K562 (cell line): ENCODE measurements around the gene IPO13. TPM values are rescaled to one million over a fixed set of nuclear protein-coding genes. Genes with fewer than 3 reads are reported as not detected.

ENCODE experiments used
- CCNT2 ChIP-seq: IDR thresholded peaks from 2 replicates; pipeline ENCODE4 v1.6.1; 2011; ENCODE audit warnings: borderline replicate concordance, low read depth, mild to moderate bottlenecking, moderate library complexity, mixed read lengths, low read length; ENCODE audit not compliant: insufficient read length; ENCODE audit errors: extremely low read depth
- CHD2 ChIP-seq: IDR thresholded peaks from 2 replicates; pipeline ENCODE4 v1.6.1; 2011; ENCODE audit warnings: low read depth, low read length
- ETV6 ChIP-seq, 3 experiments: fragments of 150-350 bp in 1 of 3; sonication (generic) in 1 of 3; formaldehyde crosslinking in 1 of 3; IDR thresholded peaks; 2 replicates each; pipeline versions ENCODE4 v1.6.1 to v1.8.0; 2014 to 2022; ENCODE audit warnings: borderline replicate concordance in 2 of 3, low read depth in 2 of 3, antibody characterized with exemption in 1 of 3, low read length in 1 of 3, mild to moderate bottlenecking in 1 of 3, missing genetic modification reagents in 1 of 3
- GATAD2B ChIP-seq: fragments of 450-650 bp; IDR thresholded peaks from 2 replicates; pipeline ENCODE4 v1.6.1; 2017; ENCODE audit warnings: mild to moderate bottlenecking, borderline replicate concordance
- HDAC3 ChIP-seq: fragments of 450-650 bp; IDR thresholded peaks from 2 replicates; pipeline ENCODE4 v1.6.1; 2018; ENCODE audit warnings: borderline replicate concordance, mild to moderate bottlenecking, moderate library complexity; ENCODE audit not compliant: partially characterized antibody
- KLF1 ChIP-seq: fragments of 450-650 bp; IDR thresholded peaks from 2 replicates; pipeline ENCODE4 v1.6.1; 2016; ENCODE audit warnings: missing genetic modification characterization, missing compliant biosample characterization
- MYBL2 ChIP-seq, 2 experiments: fragments of 450-650 bp in 1 of 2; sonication (generic) in 1 of 2; formaldehyde crosslinking in 1 of 2; IDR thresholded peaks; 2 replicates each; pipeline versions ENCODE4 v1.6.1 to v1.8.1; 2017 to 2022; ENCODE audit warnings: borderline replicate concordance in 1 of 2, inconsistent platforms in 1 of 2, low read depth in 1 of 2, mild to moderate bottlenecking in 1 of 2, missing genetic modification reagents in 1 of 2, moderate library complexity in 1 of 2
- POLR2G ChIP-seq: fragments of 200-400 bp; formaldehyde crosslinking; IDR thresholded peaks from 2 replicates; pipeline ENCODE4 v1.6.1; 2017; ENCODE audit warnings: low read depth, mild to moderate bottlenecking, antibody characterized with exemption, low read length, moderate library complexity
- YBX1 ChIP-seq: fragments of 450-650 bp; IDR thresholded peaks from 2 replicates; pipeline ENCODE4 v1.7.1; 2016; ENCODE audit warnings: mild to moderate bottlenecking
- ZNF140 ChIP-seq: fragments of 250-450 bp; sonication (Bioruptor Pico); IDR thresholded peaks from 2 replicates; pipeline ENCODE4 v1.8.0; 2021; ENCODE audit warnings: moderate library complexity, mild to moderate bottlenecking, inconsistent platforms
- ZNF589 ChIP-seq: fragments of 200-800 bp; sonication (Bioruptor generic); IDR thresholded peaks from 2 replicates; pipeline ENCODE4 v1.6.1; 2016; ENCODE audit warnings: low read depth, missing genetic modification characterization, missing compliant biosample characterization
- polyA plus RNA-seq, 8 experiments: library from polyadenylated mRNA; depleted of rRNA in 4 of 8; stranded (reverse) in 5 of 8; unstranded in 3 of 8; fragments of >200 nt; fragmentation: Nextera tagmentation in 2 of 8; fragmentation: Illumina TruSeq in 1 of 8; extraction: Ambion mirVana in 2 of 8; extraction: Trizol in 1 of 8; gene quantifications; 2 replicates each; pipeline versions ENCODE4 v1.2.1 to v1.2.3, GENCODE V29; 2011 to 2014; ENCODE audit warnings: inconsistent platforms in 1 of 8, missing spikeins in 1 of 8
- total RNA-seq, 7 experiments: library from RNA; depleted of rRNA in 6 of 7; stranded (reverse); fragments of >200 nt in 6 of 7; fragmentation: Illumina TruSeq in 2 of 7; extraction: Trizol in 2 of 7; gene quantifications; 2 replicates each; pipeline versions ENCODE4 v1.2.1 to v1.2.3, GENCODE V29; 2011 to 2021; ENCODE audit warnings: low replicate concordance in 1 of 7
- TF ChIP-seq, protein P1 (sequence below): IDR thresholded peaks from 2 replicates; pipeline ENCODE4 v1.6.1; 2011; ENCODE audit warnings: borderline replicate concordance, low read depth, mild to moderate bottlenecking, moderate library complexity, low read length; ENCODE audit not compliant: insufficient read depth, poor library complexity, severe bottlenecking
- TF ChIP-seq, protein P2 (sequence below): sonication (generic); formaldehyde crosslinking; IDR thresholded peaks from 2 replicates; pipeline ENCODE4 v1.8.1; 2022; ENCODE audit warnings: missing genetic modification reagents
- TF ChIP-seq, protein P3 (sequence below), 2 experiments: fragments of 450-650 bp; IDR thresholded peaks; 2 replicates each; pipeline ENCODE4 v1.6.1; 2016
- TF ChIP-seq, protein P4 (sequence below), 2 experiments: fragments of 450-650 bp; IDR thresholded peaks; 2 replicates each; pipeline ENCODE4 v1.6.1; 2018; ENCODE audit warnings: mild to moderate bottlenecking in 2 of 2, low read depth in 1 of 2; ENCODE audit not compliant: partially characterized antibody in 2 of 2

IPO13 gene
- total and polyA plus RNA-seq, 9 of the 15 experiments (the other 6 are each of a cell fraction or from before 2014, with no cell fraction given), result 7.0 to 30.8 (median 16.2) TPM

DNA sequence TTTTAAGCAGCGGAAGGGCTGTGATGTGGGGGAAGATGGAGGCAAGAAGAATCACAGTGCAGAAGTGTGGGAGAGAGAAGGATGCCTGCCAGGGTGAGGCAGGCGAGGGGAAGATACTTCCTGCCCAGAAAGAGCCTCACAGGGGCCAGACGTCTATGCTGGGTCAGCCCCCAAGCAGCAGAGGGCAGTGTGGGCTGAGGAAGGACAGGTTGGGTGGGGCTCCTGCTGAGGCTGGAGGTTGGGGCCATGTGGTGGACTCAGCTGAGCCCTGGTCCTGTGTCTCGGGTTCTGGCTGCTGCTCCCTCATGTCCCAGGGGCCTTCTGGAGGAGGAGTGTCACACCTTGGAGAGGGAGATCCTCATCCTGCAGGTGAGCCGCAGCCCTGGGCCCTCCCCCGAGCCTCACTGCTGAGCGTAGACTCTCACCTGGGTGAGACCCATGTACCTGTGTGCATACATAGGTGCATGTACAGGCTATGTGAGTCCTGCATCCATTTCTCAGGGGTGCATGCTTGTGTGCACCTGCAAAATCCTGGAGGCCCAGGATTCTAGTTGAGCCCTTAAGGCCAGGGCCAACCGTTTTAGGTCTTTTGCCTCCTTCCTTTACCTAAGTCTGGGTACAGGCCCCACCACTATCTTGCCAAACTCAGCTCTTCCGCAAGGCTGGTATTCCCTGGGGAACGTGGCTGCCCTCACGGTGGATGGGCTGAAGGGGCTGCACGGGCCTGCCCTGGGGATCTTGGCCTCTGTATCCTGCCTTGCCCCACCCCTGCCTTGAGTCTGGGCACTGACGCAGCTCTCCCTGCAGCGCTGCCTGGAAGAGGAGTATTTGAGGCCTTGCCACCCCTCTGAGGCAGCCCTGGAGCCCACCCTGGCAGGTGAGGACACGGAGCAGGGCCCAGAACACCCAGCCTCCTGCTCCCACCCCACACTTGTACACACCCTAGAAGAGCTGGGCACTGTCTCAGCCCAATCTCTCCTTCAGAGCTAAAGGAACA is 48.3 kb downstream of the IPO13 start (continued):
- TF ChIP-seq, protein P1, sequence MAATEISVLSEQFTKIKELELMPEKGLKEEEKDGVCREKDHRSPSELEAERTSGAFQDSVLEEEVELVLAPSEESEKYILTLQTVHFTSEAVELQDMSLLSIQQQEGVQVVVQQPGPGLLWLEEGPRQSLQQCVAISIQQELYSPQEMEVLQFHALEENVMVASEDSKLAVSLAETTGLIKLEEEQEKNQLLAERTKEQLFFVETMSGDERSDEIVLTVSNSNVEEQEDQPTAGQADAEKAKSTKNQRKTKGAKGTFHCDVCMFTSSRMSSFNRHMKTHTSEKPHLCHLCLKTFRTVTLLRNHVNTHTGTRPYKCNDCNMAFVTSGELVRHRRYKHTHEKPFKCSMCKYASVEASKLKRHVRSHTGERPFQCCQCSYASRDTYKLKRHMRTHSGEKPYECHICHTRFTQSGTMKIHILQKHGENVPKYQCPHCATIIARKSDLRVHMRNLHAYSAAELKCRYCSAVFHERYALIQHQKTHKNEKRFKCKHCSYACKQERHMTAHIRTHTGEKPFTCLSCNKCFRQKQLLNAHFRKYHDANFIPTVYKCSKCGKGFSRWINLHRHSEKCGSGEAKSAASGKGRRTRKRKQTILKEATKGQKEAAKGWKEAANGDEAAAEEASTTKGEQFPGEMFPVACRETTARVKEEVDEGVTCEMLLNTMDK, result peak; percentile 81
- TF ChIP-seq YBX1 (no peak), CHD2 (no peak), MYBL2 (IDR thresholded peaks at IDR 0.05; ENCODE audit: low read depth) (no peak), MYBL2 (CRISPR knock-in tag; IDR thresholded peaks at IDR 0.05; ENCODE audit: borderline replicate concordance) (no peak), CCNT2 (no peak), ETV6 (IDR thresholded peaks at IDR 0.05; ENCODE audit: borderline replicate concordance in 1 of 2, low read depth in 2 of 2, low read length in 1 of 2) (no peak), ETV6 (CRISPR knock-in tag; IDR thresholded peaks at IDR 0.05; ENCODE audit: borderline replicate concordance) (no peak), ZNF589 (CRISPR knock-in tag) (no peak), POLR2G (peak; percentile 46; the same call in 1 of the 2 replicates), HDAC3 (no peak), KLF1 (tag) (no peak), ZNF140 (no peak), GATAD2B (no peak)
- TF ChIP-seq, protein P2, sequence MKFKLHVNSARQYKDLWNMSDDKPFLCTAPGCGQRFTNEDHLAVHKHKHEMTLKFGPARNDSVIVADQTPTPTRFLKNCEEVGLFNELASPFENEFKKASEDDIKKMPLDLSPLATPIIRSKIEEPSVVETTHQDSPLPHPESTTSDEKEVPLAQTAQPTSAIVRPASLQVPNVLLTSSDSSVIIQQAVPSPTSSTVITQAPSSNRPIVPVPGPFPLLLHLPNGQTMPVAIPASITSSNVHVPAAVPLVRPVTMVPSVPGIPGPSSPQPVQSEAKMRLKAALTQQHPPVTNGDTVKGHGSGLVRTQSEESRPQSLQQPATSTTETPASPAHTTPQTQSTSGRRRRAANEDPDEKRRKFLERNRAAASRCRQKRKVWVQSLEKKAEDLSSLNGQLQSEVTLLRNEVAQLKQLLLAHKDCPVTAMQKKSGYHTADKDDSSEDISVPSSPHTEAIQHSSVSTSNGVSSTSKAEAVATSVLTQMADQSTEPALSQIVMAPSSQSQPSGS (CRISPR knock-in tag), result no peak
- TF ChIP-seq, protein P3, sequence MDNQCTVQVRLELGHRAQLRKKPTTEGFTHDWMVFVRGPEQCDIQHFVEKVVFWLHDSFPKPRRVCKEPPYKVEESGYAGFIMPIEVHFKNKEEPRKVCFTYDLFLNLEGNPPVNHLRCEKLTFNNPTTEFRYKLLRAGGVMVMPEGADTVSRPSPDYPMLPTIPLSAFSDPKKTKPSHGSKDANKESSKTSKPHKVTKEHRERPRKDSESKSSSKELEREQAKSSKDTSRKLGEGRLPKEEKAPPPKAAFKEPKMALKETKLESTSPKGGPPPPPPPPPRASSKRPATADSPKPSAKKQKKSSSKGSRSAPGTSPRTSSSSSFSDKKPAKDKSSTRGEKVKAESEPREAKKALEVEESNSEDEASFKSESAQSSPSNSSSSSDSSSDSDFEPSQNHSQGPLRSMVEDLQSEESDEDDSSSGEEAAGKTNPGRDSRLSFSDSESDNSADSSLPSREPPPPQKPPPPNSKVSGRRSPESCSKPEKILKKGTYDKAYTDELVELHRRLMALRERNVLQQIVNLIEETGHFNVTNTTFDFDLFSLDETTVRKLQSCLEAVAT (IDR thresholded peaks at IDR 0.05), result no peak
- TF ChIP-seq, protein P4, sequence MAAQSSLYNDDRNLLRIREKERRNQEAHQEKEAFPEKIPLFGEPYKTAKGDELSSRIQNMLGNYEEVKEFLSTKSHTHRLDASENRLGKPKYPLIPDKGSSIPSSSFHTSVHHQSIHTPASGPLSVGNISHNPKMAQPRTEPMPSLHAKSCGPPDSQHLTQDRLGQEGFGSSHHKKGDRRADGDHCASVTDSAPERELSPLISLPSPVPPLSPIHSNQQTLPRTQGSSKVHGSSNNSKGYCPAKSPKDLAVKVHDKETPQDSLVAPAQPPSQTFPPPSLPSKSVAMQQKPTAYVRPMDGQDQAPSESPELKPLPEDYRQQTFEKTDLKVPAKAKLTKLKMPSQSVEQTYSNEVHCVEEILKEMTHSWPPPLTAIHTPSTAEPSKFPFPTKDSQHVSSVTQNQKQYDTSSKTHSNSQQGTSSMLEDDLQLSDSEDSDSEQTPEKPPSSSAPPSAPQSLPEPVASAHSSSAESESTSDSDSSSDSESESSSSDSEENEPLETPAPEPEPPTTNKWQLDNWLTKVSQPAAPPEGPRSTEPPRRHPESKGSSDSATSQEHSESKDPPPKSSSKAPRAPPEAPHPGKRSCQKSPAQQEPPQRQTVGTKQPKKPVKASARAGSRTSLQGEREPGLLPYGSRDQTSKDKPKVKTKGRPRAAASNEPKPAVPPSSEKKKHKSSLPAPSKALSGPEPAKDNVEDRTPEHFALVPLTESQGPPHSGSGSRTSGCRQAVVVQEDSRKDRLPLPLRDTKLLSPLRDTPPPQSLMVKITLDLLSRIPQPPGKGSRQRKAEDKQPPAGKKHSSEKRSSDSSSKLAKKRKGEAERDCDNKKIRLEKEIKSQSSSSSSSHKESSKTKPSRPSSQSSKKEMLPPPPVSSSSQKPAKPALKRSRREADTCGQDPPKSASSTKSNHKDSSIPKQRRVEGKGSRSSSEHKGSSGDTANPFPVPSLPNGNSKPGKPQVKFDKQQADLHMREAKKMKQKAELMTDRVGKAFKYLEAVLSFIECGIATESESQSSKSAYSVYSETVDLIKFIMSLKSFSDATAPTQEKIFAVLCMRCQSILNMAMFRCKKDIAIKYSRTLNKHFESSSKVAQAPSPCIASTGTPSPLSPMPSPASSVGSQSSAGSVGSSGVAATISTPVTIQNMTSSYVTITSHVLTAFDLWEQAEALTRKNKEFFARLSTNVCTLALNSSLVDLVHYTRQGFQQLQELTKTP (IDR thresholded peaks at IDR 0.05; ENCODE audit: low read depth in 1 of 2, partially characterized antibody in 2 of 2), result no peak
